GM12891 (cell line): ENCODE data around the gene ZNF334.

Source experiments
- POLR2A ChIP-seq: IDR thresholded peaks from 2 replicates; pipeline ENCODE4 v1.6.1; 2011; ENCODE audit warnings: low read depth, low read length, control low read depth
- POLR2AphosphoS5 ChIP-seq: IDR thresholded peaks from 2 replicates; pipeline ENCODE4 v1.6.1; 2011; ENCODE audit warnings: low read depth, low read length, control low read depth
- POU2F2 ChIP-seq: IDR thresholded peaks from 2 replicates; pipeline ENCODE4 v1.6.1; 2011; ENCODE audit warnings: low read depth, mild to moderate bottlenecking, control low read depth, low read length, moderate library complexity
- TAF1 ChIP-seq: IDR thresholded peaks from 2 replicates; pipeline ENCODE4 v1.6.1; 2011; ENCODE audit warnings: low read depth, low read length, control low read depth

DNA sequence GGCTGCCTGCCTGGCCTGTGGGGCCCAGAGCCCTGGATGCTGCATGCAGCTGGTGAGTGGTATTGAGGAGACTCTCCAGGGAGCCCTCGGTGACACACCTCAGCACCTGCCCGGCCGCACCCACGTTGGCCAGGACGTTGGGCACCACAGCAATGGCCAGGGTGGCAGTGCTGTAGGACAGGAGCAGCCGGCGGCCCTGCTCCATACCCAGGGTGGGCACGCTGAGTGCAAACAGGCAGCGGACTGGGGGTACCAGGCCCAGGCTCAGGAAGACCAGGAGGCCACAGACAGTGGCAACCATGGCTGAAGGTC is 32.4 kb upstream of the ZNF334 start:
- TF ChIP-seq POLR2A, result no peak
- no peak for TF ChIP-seq TAF1
- no peak for TF ChIP-seq POU2F2
- no peak for TF ChIP-seq POLR2AphosphoS5
